WTC11 (cell line): ENCODE data around the gene SIK2. TPM values are rescaled to one million over a fixed set of nuclear protein-coding genes. Genes with fewer than 3 reads are reported as not detected.

Source experiments
- ATAC-seq: fragments of 200-7000 bp; cut with Tn5 transposase; 2 replicates; pipeline ENCODE4 v1.10.0; 2021; ENCODE audit warnings: mild to moderate bottlenecking, moderate library complexity
- CTCF ChIA-PET: fragments of 300-600 bp; sonication (Branson Sonifier 250); formaldehyde crosslinking; loops from one replicate; lab custom pipeline; 2021; ENCODE audit warnings: antibody characterized with exemption; lab: Charles Lee
- POLR2A ChIA-PET: fragments of 350-600 bp; sonication (Branson Sonifier 250); formaldehyde crosslinking; loops from one replicate; lab custom pipeline; 2021; ENCODE audit warnings: antibody characterized with exemption; lab: Charles Lee
- DNase-seq: peaks from one replicate; pipeline ENCODE4 v3.0.0; 2021; ENCODE audit warnings: low spot score
- H3K27ac Mint-ChIP-seq: 2 replicates; pipeline ENCODE4 v1.8.0; 2021; ENCODE audit warnings: mixed read lengths
- H3K27me3 Mint-ChIP-seq: 2 replicates; pipeline ENCODE4 v1.8.0; 2021; ENCODE audit warnings: low read depth, mild to moderate bottlenecking, moderate library complexity, mixed read lengths
- H3K36me3 Mint-ChIP-seq: 2 replicates; pipeline ENCODE4 v1.8.0; 2021; ENCODE audit warnings: mixed read lengths
- H3K4me1 Mint-ChIP-seq: 2 replicates; pipeline ENCODE4 v1.8.0; 2022; ENCODE audit warnings: mixed read lengths
- H3K4me3 Mint-ChIP-seq: 2 replicates; pipeline ENCODE4 v1.8.0; 2021; ENCODE audit warnings: mild to moderate bottlenecking, moderate library complexity, mixed read lengths
- H3K9me3 Mint-ChIP-seq: 2 replicates; pipeline ENCODE4 v1.8.0; 2021; ENCODE audit warnings: mixed read lengths
- ARID4B ChIP-seq: sonication (generic); formaldehyde crosslinking; IDR thresholded peaks from 2 replicates; pipeline ENCODE4 v1.8.0; 2023; ENCODE audit warnings: missing genetic modification reagents, mild to moderate bottlenecking, borderline replicate concordance
- FOXP4 ChIP-seq: sonication (generic); formaldehyde crosslinking; IDR thresholded peaks from 2 replicates; pipeline ENCODE4 v1.8.0; 2022; ENCODE audit warnings: mild to moderate bottlenecking, missing genetic modification reagents
- GRHL2 ChIP-seq: fragments of 250-450 bp; sonication (Bioruptor Pico); IDR thresholded peaks from 2 replicates; pipeline ENCODE4 v1.8.0; 2022; ENCODE audit warnings: mild to moderate bottlenecking, moderate library complexity; ENCODE audit not compliant: insufficient replicate concordance, severe bottlenecking
- NFYB ChIP-seq: sonication (generic); formaldehyde crosslinking; conservative IDR thresholded peaks from 2 replicates; pipeline ENCODE4 v1.8.0; 2022; ENCODE audit warnings: low read depth, missing genetic modification reagents
- PREB ChIP-seq: sonication (generic); formaldehyde crosslinking; IDR thresholded peaks from 2 replicates; pipeline ENCODE4 v1.8.1; 2022; ENCODE audit warnings: mild to moderate bottlenecking, missing genetic modification reagents, moderate library complexity, borderline replicate concordance
- PRRX2 ChIP-seq: fragments of 250-450 bp; sonication (Bioruptor Pico); IDR thresholded peaks from 2 replicates; pipeline ENCODE4 v1.8.0; 2021; ENCODE audit warnings: mild to moderate bottlenecking
- ZNF121 ChIP-seq: sonication (generic); formaldehyde crosslinking; IDR thresholded peaks from 2 replicates; pipeline ENCODE4 v1.8.0; 2023; ENCODE audit warnings: missing genetic modification reagents
- ZNF281 ChIP-seq: sonication (generic); formaldehyde crosslinking; IDR thresholded peaks from 2 replicates; pipeline ENCODE4 v1.8.0; 2023; ENCODE audit warnings: mild to moderate bottlenecking, missing genetic modification reagents
- ZNF423 ChIP-seq: fragments of 250-450 bp; sonication (Bioruptor Pico); IDR thresholded peaks from 2 replicates; pipeline ENCODE4 v2.1.2; 2022; ENCODE audit warnings: mild to moderate bottlenecking, moderate library complexity
- ZNF512 ChIP-seq: sonication (generic); formaldehyde crosslinking; IDR thresholded peaks from 2 replicates; pipeline ENCODE4 v1.8.1; 2022; ENCODE audit warnings: missing genetic modification reagents, borderline replicate concordance
- total RNA-seq: library from RNA; stranded (reverse); gene quantifications from 3 replicates; pipeline ENCODE4 v1.2.3, GENCODE V29; 2021

Gene SIK2
- total RNA-seq, 1 experiment from 2014 or later = 7.2 TPM

GRCh38 chr11:111574373-111575225 is 27.6 kb upstream of the SIK2 start (continued):
- TF ChIP-seq ZNF281 (CRISPR knock-in tag) (no peak), NFYB (CRISPR knock-in tag) (no peak), PREB (CRISPR knock-in tag) (no peak), ZNF121 (no peak), PRRX2 (CRISPR knock-in tag) (no peak), ZNF512 (CRISPR knock-in tag) (no peak), ARID4B (no peak), ZNF423 (CRISPR knock-in tag) (no peak)

GRCh38 chr11:111575740-111576139 is 26.5 kb upstream of the SIK2 start:
- Mint-ChIP-seq H3K27me3 (no peaks in the 10 kb centered on the region), H3K36me3 (no peaks in the 10 kb centered on the region), H3K9me3 (no peaks in the 10 kb centered on the region), H3K4me3 (no peak overlapping the region), H3K27ac (no peak overlapping the region), H3K4me1 (peaks cover 1% of the 10 kb centered on the region)
- no peak for DNase-seq
- ChIA-PET POLR2A (no interaction called here), CTCF (no interaction called here)
- ATAC-seq = no peak
- TF ChIP-seq PREB (CRISPR knock-in tag) (no peak), FOXP4 (CRISPR knock-in tag) (no peak), GRHL2 (CRISPR knock-in tag) (no peak)
